Activated CD8-positive, alpha-beta memory T cell treated with anti-CD3 and anti-CD28 coated beads, Interleukin-2, amount 50 U/mL, for 48 hours (primary cell): ENCODE results near the gene HNRNPLL.
A peak's percentile ranks its signal among the peaks of the same experiment; 100 is the strongest.
"Not testable (repeated sequence)": the region's sequence is repeated elsewhere in the genome, so short reads cannot be mapped to it uniquely, and the experiment has no call there.

ENCODE experiments used
- DNase-seq: peaks from one replicate; pipeline ENCODE4 v3.0.0-alpha.2; 2020

The HNRNPLL gene

GRCh38 chr2:38619458-38620164 is 16.9 kb upstream of the HNRNPLL start:
- no peak for DNase-seq

- no peak for DNase-seq
These were observed 14.6 kb upstream of the HNRNPLL start for GRCh38 chr2:38617301-38617700.

- DNase-seq: no peak
These were observed 12.5 kb upstream of the HNRNPLL start for GRCh38 chr2:38615237-38615636.

- no peak for DNase-seq
These were observed 11.1 kb upstream of the HNRNPLL start for GRCh38 chr2:38613849-38614213.

GRCh38 chr2:38613126-38613848 is 10.6 kb upstream of the HNRNPLL start:
- no peak for DNase-seq

GRCh38 chr2:38610851-38611801 is 8.4 kb upstream of the HNRNPLL start:
- DNase-seq: no peak

GRCh38 chr2:38609246-38609645 is 6.5 kb upstream of the HNRNPLL start:
- DNase-seq: not testable (repeated sequence)

- no peak for DNase-seq
These were observed 6.0 kb upstream of the HNRNPLL start for GRCh38 chr2:38608755-38609154.

- no peak for DNase-seq
These were observed 2.6 kb upstream of the HNRNPLL start for GRCh38 chr2:38605298-38605830.

GRCh38 chr2:38603402-38604290 is 918 bp upstream of the HNRNPLL start:
- peak; percentile 89 for DNase-seq

- peak; percentile 77 for DNase-seq
These were observed 494 bp downstream of the HNRNPLL start for GRCh38 chr2:38602136-38602731.

GRCh38 chr2:38601463-38602135 is 1.1 kb downstream of the HNRNPLL start:
- DNase-seq: no peak

GRCh38 chr2:38600921-38601455 is 1.7 kb downstream of the HNRNPLL start:
- no peak for DNase-seq

- DNase-seq: no peak
These were observed 2.4 kb downstream of the HNRNPLL start for GRCh38 chr2:38600242-38600891.

GRCh38 chr2:38599706-38600105 is 3.0 kb downstream of the HNRNPLL start:
- no peak for DNase-seq

GRCh38 chr2:38598991-38599295 is 3.8 kb downstream of the HNRNPLL start:
- DNase-seq: no peak

- DNase-seq: no peak
These were observed 4.3 kb downstream of the HNRNPLL start for GRCh38 chr2:38598200-38598990.

- no peak for DNase-seq
These were observed 5.6 kb downstream of the HNRNPLL start for GRCh38 chr2:38597115-38597514.

GRCh38 chr2:38596229-38596628 is 6.5 kb downstream of the HNRNPLL start:
- DNase-seq: no peak

- DNase-seq: no peak
These were observed 9.8 kb downstream of the HNRNPLL start for GRCh38 chr2:38592951-38593350.
